ENCODE data around the gene PPP1CB.

DNA sequence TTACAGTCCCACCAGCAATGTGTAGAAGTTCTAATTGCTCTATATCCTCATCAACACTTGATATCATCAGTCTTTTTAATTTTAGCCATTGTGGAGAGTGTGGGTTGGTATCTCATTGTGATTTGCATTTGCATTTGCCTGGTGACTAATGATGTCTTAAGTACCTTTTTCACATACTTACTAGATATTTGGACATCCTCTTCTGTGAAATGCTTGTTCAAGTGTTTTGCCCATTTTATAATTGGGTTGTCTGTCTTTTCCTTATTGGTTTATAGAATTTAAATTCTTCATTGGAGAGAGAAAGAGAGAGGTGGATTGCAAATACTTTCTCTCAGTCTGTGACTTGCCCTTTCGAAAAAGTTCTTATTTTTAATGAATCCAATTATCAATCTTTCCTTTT lies 14.0 kb upstream of the PPP1CB start:
- TF ChIP-seq, protein P1, sequence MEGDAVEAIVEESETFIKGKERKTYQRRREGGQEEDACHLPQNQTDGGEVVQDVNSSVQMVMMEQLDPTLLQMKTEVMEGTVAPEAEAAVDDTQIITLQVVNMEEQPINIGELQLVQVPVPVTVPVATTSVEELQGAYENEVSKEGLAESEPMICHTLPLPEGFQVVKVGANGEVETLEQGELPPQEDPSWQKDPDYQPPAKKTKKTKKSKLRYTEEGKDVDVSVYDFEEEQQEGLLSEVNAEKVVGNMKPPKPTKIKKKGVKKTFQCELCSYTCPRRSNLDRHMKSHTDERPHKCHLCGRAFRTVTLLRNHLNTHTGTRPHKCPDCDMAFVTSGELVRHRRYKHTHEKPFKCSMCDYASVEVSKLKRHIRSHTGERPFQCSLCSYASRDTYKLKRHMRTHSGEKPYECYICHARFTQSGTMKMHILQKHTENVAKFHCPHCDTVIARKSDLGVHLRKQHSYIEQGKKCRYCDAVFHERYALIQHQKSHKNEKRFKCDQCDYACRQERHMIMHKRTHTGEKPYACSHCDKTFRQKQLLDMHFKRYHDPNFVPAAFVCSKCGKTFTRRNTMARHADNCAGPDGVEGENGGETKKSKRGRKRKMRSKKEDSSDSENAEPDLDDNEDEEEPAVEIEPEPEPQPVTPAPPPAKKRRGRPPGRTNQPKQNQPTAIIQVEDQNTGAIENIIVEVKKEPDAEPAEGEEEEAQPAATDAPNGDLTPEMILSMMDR (IDR thresholded peaks at IDR 0.05; ENCODE audit: low read depth, low read length, missing input control): no peak
- TF ChIP-seq TAF1 (conservative IDR thresholded peaks at IDR 0.05): no peak
- TF ChIP-seq, protein P2, sequence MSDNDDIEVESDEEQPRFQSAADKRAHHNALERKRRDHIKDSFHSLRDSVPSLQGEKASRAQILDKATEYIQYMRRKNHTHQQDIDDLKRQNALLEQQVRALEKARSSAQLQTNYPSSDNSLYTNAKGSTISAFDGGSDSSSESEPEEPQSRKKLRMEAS (IDR thresholded peaks at IDR 0.05): no peak
- no peak for TF ChIP-seq EGR1 (IDR thresholded peaks at IDR 0.05; ENCODE audit: low read depth in 2 of 2)
- no peak for TF ChIP-seq YY1 (IDR thresholded peaks at IDR 0.05)
- no peak for TF ChIP-seq FOXA1 (IDR thresholded peaks at IDR 0.05)
- TF ChIP-seq, protein P3, sequence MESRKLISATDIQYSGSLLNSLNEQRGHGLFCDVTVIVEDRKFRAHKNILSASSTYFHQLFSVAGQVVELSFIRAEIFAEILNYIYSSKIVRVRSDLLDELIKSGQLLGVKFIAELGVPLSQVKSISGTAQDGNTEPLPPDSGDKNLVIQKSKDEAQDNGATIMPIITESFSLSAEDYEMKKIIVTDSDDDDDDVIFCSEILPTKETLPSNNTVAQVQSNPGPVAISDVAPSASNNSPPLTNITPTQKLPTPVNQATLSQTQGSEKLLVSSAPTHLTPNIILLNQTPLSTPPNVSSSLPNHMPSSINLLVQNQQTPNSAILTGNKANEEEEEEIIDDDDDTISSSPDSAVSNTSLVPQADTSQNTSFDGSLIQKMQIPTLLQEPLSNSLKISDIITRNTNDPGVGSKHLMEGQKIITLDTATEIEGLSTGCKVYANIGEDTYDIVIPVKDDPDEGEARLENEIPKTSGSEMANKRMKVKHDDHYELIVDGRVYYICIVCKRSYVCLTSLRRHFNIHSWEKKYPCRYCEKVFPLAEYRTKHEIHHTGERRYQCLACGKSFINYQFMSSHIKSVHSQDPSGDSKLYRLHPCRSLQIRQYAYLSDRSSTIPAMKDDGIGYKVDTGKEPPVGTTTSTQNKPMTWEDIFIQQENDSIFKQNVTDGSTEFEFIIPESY (IDR thresholded peaks at IDR 0.05): no peak
